Left ventricle myocardium superior (tissue), 1 donor: ENCODE results near the gene GPR62. TPM values are rescaled to one million over a fixed set of nuclear protein-coding genes. Genes with fewer than 3 reads are reported as not detected.

Experiments used
- ATAC-seq: fragments of 200-7000 bp; cut with Tn5 transposase; one replicate; pipeline ENCODE4 v1.9.1; 2020; ENCODE audit warnings: mild to moderate bottlenecking, moderate library complexity
- DNase-seq: peaks from one replicate; pipeline ENCODE4 v3.0.0-alpha.2; 2020
- intact Hi-C: fragments of 100-400 bp; cut with micrococcal nuclease; formaldehyde crosslinking; loops from one replicate; pipeline ENCODE4 v1.11.0; 2022
- total RNA-seq: library from RNA; stranded (reverse); fragmentation: NEBNext Ultra II Directional; extraction: Animal tissue kit (Norgen Biotek cat#: 25700); gene quantifications from one replicate; pipeline ENCODE4 v1.2.1, GENCODE V29; 2021
- donor health status: DM: no; HTN: yes; CAD: no; lungs with severe emphysema.

GPR62 gene
- total RNA-seq, 1 donor from 2014 or later: 0.15 TPM

GRCh38 chr3:51966922-51967383 lies 11.8 kb downstream of the GPR62 start:
- peak; percentile 2 for ATAC-seq
- no peak for DNase-seq
- intact Hi-C loops: no loop called here

- ATAC-seq (peak; percentile 71), DNase-seq (peak; percentile 87)
- intact Hi-C loops: no loop called here
These were observed 12.4 kb downstream of the GPR62 start, which contains the start of gene PCBP4 for GRCh38 chr3:51967384-51968169. TSS of gene PCBP4 (minus strand) at chr3:51967454. CDS start at chr3:51961240, 6,214 bp downstream.

- intact Hi-C loops: no loop called here
- ATAC-seq: peak; percentile 3
- peak; percentile 48 for DNase-seq
These were observed 13.1 kb downstream of the GPR62 start for GRCh38 chr3:51968170-51968775.

- DNase-seq (no peak), ATAC-seq (no peak)
- intact Hi-C loops: no loop called here
These were observed 13.9 kb downstream of the GPR62 start for GRCh38 chr3:51968883-51969678.

GRCh38 chr3:51969841-51970240 lies 14.7 kb downstream of the GPR62 start:
- peak; percentile 26 for DNase-seq
- no peak for ATAC-seq
- intact Hi-C loops: no loop called here

- ATAC-seq: no peak
- peak; percentile 55 for DNase-seq
- intact Hi-C loops: no loop called here
These were observed 15.6 kb downstream of the GPR62 start for GRCh38 chr3:51970606-51971300.

- intact Hi-C loops: no loop called here
- peak; percentile 24 for DNase-seq
- ATAC-seq: no peak
These were observed 16.2 kb downstream of the GPR62 start for GRCh38 chr3:51971350-51971749.

- peak; percentile 66 for DNase-seq
- ATAC-seq: peak; percentile 27
- intact Hi-C loops: no loop called here
These were observed 19.2 kb downstream of the GPR62 start for GRCh38 chr3:51974277-51974962.

- peak; percentile 90 for DNase-seq
- intact Hi-C loops: no loop called here
- peak; percentile 82 for ATAC-seq
These were observed 20.0 kb downstream of the GPR62 start, which contains the start of gene ABHD14A for GRCh38 chr3:51974963-51975851. TSS of gene ABHD14A (plus strand) at chr3:51975064. CDS start at chr3:51975136, 72 bp downstream.

GRCh38 chr3:51975852-51976549 lies 20.8 kb downstream of the GPR62 start:
- ATAC-seq: no peak
- intact Hi-C loops: no loop called here
- DNase-seq: peak; percentile 84

- DNase-seq: no peak
- no peak for ATAC-seq
- intact Hi-C loops: no loop called here
These were observed 22.4 kb downstream of the GPR62 start for GRCh38 chr3:51977446-51978142.

- ATAC-seq (no peak), DNase-seq (no peak)
- intact Hi-C loops: no loop called here
These were observed 22.9 kb downstream of the GPR62 start for GRCh38 chr3:51978143-51978502.

- intact Hi-C loops: no loop called here
- DNase-seq: no peak
- no peak for ATAC-seq
These were observed 25.1 kb downstream of the GPR62 start for GRCh38 chr3:51980253-51980652.

GRCh38 chr3:51982352-51982837 lies 27.2 kb downstream of the GPR62 start:
- DNase-seq (no peak), ATAC-seq (peak; percentile 25)
- intact Hi-C loops: no loop called here

GRCh38 chr3:51982838-51983577 lies 27.8 kb downstream of the GPR62 start, which contains the start of gene ACY1:
TSS of gene ACY1 (plus strand) at chr3:51983535. CDS start at chr3:51984065, 530 bp downstream.
- DNase-seq (peak; percentile 95), ATAC-seq (peak; percentile 94)
- intact Hi-C loops: no loop called here
